Activated naive CD8-positive, alpha-beta T cell treated with anti-CD3 and anti-CD28 coated beads, Interleukin-2, amount 50 U/mL, for 24 hours (primary cell): ENCODE results near the gene PUS10.
"Not testable (repeated sequence)": the region's sequence is repeated elsewhere in the genome, so short reads cannot be mapped to it uniquely, and the experiment has no call there.

Source experiments
- ATAC-seq: fragments of 150-1000 bp; cut with Tn5 transposase; one replicate; pipeline ENCODE4 v1.10.0; 2021
- DNase-seq: peaks from one replicate; pipeline ENCODE4 v3.0.0; 2021
- H3K27ac Mint-ChIP-seq: one replicate; pipeline ENCODE4 v1.8.0; 2021; ENCODE audit warnings: mild to moderate bottlenecking, mixed read lengths
- H3K27me3 Mint-ChIP-seq: one replicate; pipeline ENCODE4 v1.8.0; 2021; ENCODE audit warnings: mixed read lengths
- H3K36me3 Mint-ChIP-seq: one replicate; pipeline ENCODE4 v1.8.0; 2021; ENCODE audit warnings: low read depth, mixed read lengths
- H3K4me1 Mint-ChIP-seq: one replicate; pipeline ENCODE4 v1.8.0; 2021; ENCODE audit warnings: mixed read lengths
- H3K4me3 Mint-ChIP-seq: one replicate; pipeline ENCODE4 v1.8.0; 2021; ENCODE audit warnings: mild to moderate bottlenecking, moderate library complexity, mixed read lengths
- H3K9me3 Mint-ChIP-seq: one replicate; pipeline ENCODE4 v1.8.0; 2021; ENCODE audit warnings: mixed read lengths

PUS10 gene

GRCh38 chr2:61017556-61018317 is at the start of gene PUS10, which contains the start of gene PEX13:
TSS of gene PUS10 (minus strand) at chr2:61018255. CDS start at chr2:61011890, 6,365 bp downstream.
TSS of gene PEX13 (plus strand) at chr2:61017720. CDS start at chr2:61017760, 40 bp downstream.
- Mint-ChIP-seq H3K27me3 (no peaks in the 10 kb centered on the region), H3K27ac (peak within 1 kb of the TSS; percentile 97), H3K36me3 (peaks cover 18% of the 10 kb centered on the region), H3K4me3 (peak within 1 kb of the TSS; percentile 93), H3K4me1 (peaks cover 46% of the 10 kb centered on the region), H3K9me3 (no peaks in the 10 kb centered on the region)
- DNase-seq (peak; percentile 74), ATAC-seq (peak; percentile 94)

- ATAC-seq (peak; percentile 99), DNase-seq (peak; percentile 80)
- Mint-ChIP-seq H3K4me1 (peaks cover 11% of the 10 kb centered on the region), H3K27me3 (peaks cover 2% of the 10 kb centered on the region), H3K27ac (peak within 1 kb of the TSS; percentile 68), H3K4me3 (peak within 1 kb of the TSS; percentile 84), H3K9me3 (no peaks in the 10 kb centered on the region), H3K36me3 (no peaks in the 10 kb centered on the region)
These were observed 48.0 kb upstream of the PUS10 start, which contains the start of gene SANBR for GRCh38 chr2:61065714-61066709. TSS of gene SANBR (plus strand) at chr2:61065871. CDS start at chr2:61070351, 4,480 bp downstream.

- no peak for ATAC-seq
- no peak for DNase-seq
- Mint-ChIP-seq H3K27ac (no peak overlapping the region), H3K4me1 (no peaks in the 10 kb centered on the region), H3K27me3 (no peaks in the 10 kb centered on the region), H3K9me3 (no peaks in the 10 kb centered on the region), H3K4me3 (no peak overlapping the region), H3K36me3 (no peaks in the 10 kb centered on the region)
These were observed 41.3 kb upstream of the PUS10 start for GRCh38 chr2:61059382-61059781.

- no peak for DNase-seq
- Mint-ChIP-seq H3K36me3 (no peaks in the 10 kb centered on the region), H3K9me3 (no peaks in the 10 kb centered on the region), H3K4me1 (no peaks in the 10 kb centered on the region), H3K27ac (no peak overlapping the region), H3K27me3 (no peaks in the 10 kb centered on the region), H3K4me3 (no peak overlapping the region)
- no peak for ATAC-seq
These were observed 39.5 kb upstream of the PUS10 start for GRCh38 chr2:61057562-61057961.

GRCh38 chr2:61055557-61055956 is 37.5 kb upstream of the PUS10 start:
- no peak overlapping the region for H3K4me3 Mint-ChIP-seq
- H3K27ac Mint-ChIP-seq: no peak overlapping the region
- H3K4me1 Mint-ChIP-seq: no peaks in the 10 kb centered on the region
- DNase-seq (no peak), ATAC-seq (no peak)
- no peaks in the 10 kb centered on the region for H3K36me3 Mint-ChIP-seq
- H3K9me3 Mint-ChIP-seq: no peaks in the 10 kb centered on the region
- H3K27me3 Mint-ChIP-seq: no peaks in the 10 kb centered on the region

GRCh38 chr2:61045999-61046398 is 27.9 kb upstream of the PUS10 start:
- Mint-ChIP-seq H3K27me3 (no peaks in the 10 kb centered on the region), H3K27ac (no peak overlapping the region), H3K4me3 (no peak overlapping the region), H3K9me3 (no peaks in the 10 kb centered on the region), H3K36me3 (peaks cover 17% of the 10 kb centered on the region), H3K4me1 (peaks cover 10% of the 10 kb centered on the region)
- ATAC-seq: no peak
- DNase-seq: no peak

- Mint-ChIP-seq H3K4me1 (peaks cover 10% of the 10 kb centered on the region), H3K27ac (no peak overlapping the region), H3K27me3 (no peaks in the 10 kb centered on the region), H3K9me3 (no peaks in the 10 kb centered on the region), H3K36me3 (peaks cover 17% of the 10 kb centered on the region), H3K4me3 (no peak overlapping the region)
- ATAC-seq (no peak), DNase-seq (no peak)
These were observed 27.2 kb upstream of the PUS10 start for GRCh38 chr2:61045226-61045625.

GRCh38 chr2:61044636-61045035 is 26.6 kb upstream of the PUS10 start:
- Mint-ChIP-seq H3K27ac (no peak overlapping the region), H3K4me3 (no peak overlapping the region), H3K9me3 (no peaks in the 10 kb centered on the region), H3K27me3 (no peaks in the 10 kb centered on the region), H3K4me1 (peaks cover 10% of the 10 kb centered on the region), H3K36me3 (peaks cover 17% of the 10 kb centered on the region)
- ATAC-seq (no peak), DNase-seq (no peak)

- peaks cover 10% of the 10 kb centered on the region for H3K4me1 Mint-ChIP-seq
- H3K36me3 Mint-ChIP-seq: peaks cover 8% of the 10 kb centered on the region
- H3K4me3 Mint-ChIP-seq: no peak overlapping the region
- ATAC-seq (no peak), DNase-seq (no peak)
- H3K9me3 Mint-ChIP-seq: no peaks in the 10 kb centered on the region
- no peak overlapping the region for H3K27ac Mint-ChIP-seq
- no peaks in the 10 kb centered on the region for H3K27me3 Mint-ChIP-seq
These were observed 24.8 kb upstream of the PUS10 start for GRCh38 chr2:61042807-61043206.

GRCh38 chr2:61036643-61037042 is 18.6 kb upstream of the PUS10 start:
- ATAC-seq, H3K4me1 Mint-ChIP-seq, DNase-seq, H3K27ac Mint-ChIP-seq, H3K4me3 Mint-ChIP-seq, H3K27me3 Mint-ChIP-seq, H3K9me3 Mint-ChIP-seq: not testable (repeated sequence)
- peaks cover 27% of the 10 kb centered on the region for H3K36me3 Mint-ChIP-seq

- H3K4me3 Mint-ChIP-seq, DNase-seq, H3K27ac Mint-ChIP-seq, H3K27me3 Mint-ChIP-seq, H3K4me1 Mint-ChIP-seq, H3K9me3 Mint-ChIP-seq, ATAC-seq: not testable (repeated sequence)
- H3K36me3 Mint-ChIP-seq: peaks cover 31% of the 10 kb centered on the region
These were observed 16.5 kb upstream of the PUS10 start for GRCh38 chr2:61034592-61034991.

- H3K36me3 Mint-ChIP-seq: peaks cover 28% of the 10 kb centered on the region
- peaks cover 12% of the 10 kb centered on the region for H3K4me1 Mint-ChIP-seq
- H3K4me3 Mint-ChIP-seq: no peak overlapping the region
- DNase-seq (no peak), ATAC-seq (no peak)
- no peaks in the 10 kb centered on the region for H3K9me3 Mint-ChIP-seq
- no peaks in the 10 kb centered on the region for H3K27me3 Mint-ChIP-seq
- no peak overlapping the region for H3K27ac Mint-ChIP-seq
These were observed 11.5 kb upstream of the PUS10 start for GRCh38 chr2:61029533-61029932.

GRCh38 chr2:61023670-61024069 is 5.6 kb upstream of the PUS10 start:
- no peak for DNase-seq
- H3K4me1 Mint-ChIP-seq: peaks cover 32% of the 10 kb centered on the region
- H3K27me3 Mint-ChIP-seq: no peaks in the 10 kb centered on the region
- H3K27ac Mint-ChIP-seq: no peak overlapping the region
- H3K4me3 Mint-ChIP-seq: no peak overlapping the region
- H3K36me3 Mint-ChIP-seq: peaks cover 38% of the 10 kb centered on the region
- no peaks in the 10 kb centered on the region for H3K9me3 Mint-ChIP-seq
- ATAC-seq: no peak

- no peak for DNase-seq
- H3K36me3 Mint-ChIP-seq: peaks cover 30% of the 10 kb centered on the region
- H3K4me1 Mint-ChIP-seq: peaks cover 36% of the 10 kb centered on the region
- H3K4me3 Mint-ChIP-seq: no peak overlapping the region
- no peaks in the 10 kb centered on the region for H3K9me3 Mint-ChIP-seq
- H3K27me3 Mint-ChIP-seq: no peaks in the 10 kb centered on the region
- no peak for ATAC-seq
- no peak overlapping the region for H3K27ac Mint-ChIP-seq
These were observed 3.2 kb upstream of the PUS10 start for GRCh38 chr2:61021228-61021660.
